Activated CD8-positive, alpha-beta T cell treated with anti-CD3 and anti-CD28 coated beads, Interleukin-2, amount 10 ng/mL, durations not matched to agents 7 days and 5 days (primary cell): ENCODE results near the gene ATXN1. TPM values are rescaled to one million over a fixed set of nuclear protein-coding genes. Genes with fewer than 3 reads are reported as not detected.

Experiments
- ATAC-seq: fragments of 150-1000 bp; cut with Tn5 transposase; one replicate; pipeline ENCODE4 v1.10.0; 2021; ENCODE audit warnings: moderate library complexity
- CTCF ChIA-PET: fragments of 350-600 bp; sonication (Branson Sonifier 250); formaldehyde crosslinking; loops from one replicate; lab custom pipeline; 2021; ENCODE audit warnings: antibody characterized with exemption; lab: Charles Lee
- POLR2A ChIA-PET: fragments of 350-600 bp; sonication (Branson Sonifier 250); formaldehyde crosslinking; loops from one replicate; lab custom pipeline; 2021; ENCODE audit warnings: antibody characterized with exemption; lab: Charles Lee
- DNase-seq: peaks from one replicate; pipeline ENCODE4 v3.0.0-alpha.2; 2020
- H3K27ac Mint-ChIP-seq: one replicate; pipeline ENCODE4 v1.8.0; 2021; ENCODE audit warnings: mild to moderate bottlenecking, mixed read lengths
- H3K27me3 Mint-ChIP-seq: one replicate; pipeline ENCODE4 v1.8.0; 2021; ENCODE audit warnings: low read depth, mixed read lengths
- H3K36me3 Mint-ChIP-seq: one replicate; pipeline ENCODE4 v1.8.0; 2021; ENCODE audit warnings: low read depth, mixed read lengths
- H3K4me1 Mint-ChIP-seq: one replicate; pipeline ENCODE4 v1.8.0; 2021; ENCODE audit warnings: low read depth, mixed read lengths
- H3K4me3 Mint-ChIP-seq: one replicate; pipeline ENCODE4 v1.8.0; 2021; ENCODE audit warnings: mild to moderate bottlenecking, mixed read lengths
- H3K9me3 Mint-ChIP-seq: one replicate; pipeline ENCODE4 v1.8.0; 2022; ENCODE audit warnings: mixed read lengths; ENCODE audit not compliant: insufficient read depth
- total RNA-seq, 2 experiments: library from RNA; stranded (reverse); gene quantifications; one replicate each; pipeline ENCODE4 v1.2.3, GENCODE V29; 2021

The ATXN1 gene
- total RNA-seq, 2 experiments from 2014 or later, result 36.7 to 42.9 TPM

- H3K4me3 Mint-ChIP-seq, result no peak overlapping the region
- ChIA-PET POLR2A (no interaction called here), CTCF (interaction anchor here (0.5 kb wide), 1 partner anchor 29 kb away, joined by 3 read pairs; no protein-coding TSS in a partner anchor)
- H3K36me3 Mint-ChIP-seq, result peaks cover 2% of the 10 kb centered on the region
- no peaks in the 10 kb centered on the region for H3K27me3 Mint-ChIP-seq
- peaks cover 9% of the 10 kb centered on the region for H3K4me1 Mint-ChIP-seq
- H3K9me3 Mint-ChIP-seq, result no peaks in the 10 kb centered on the region
- ATAC-seq (no peak), DNase-seq (no peak)
- no peak overlapping the region for H3K27ac Mint-ChIP-seq
Measured at GRCh38 chr6:16539086-16539931, 222.0 kb downstream of the ATXN1 start.

DNA sequence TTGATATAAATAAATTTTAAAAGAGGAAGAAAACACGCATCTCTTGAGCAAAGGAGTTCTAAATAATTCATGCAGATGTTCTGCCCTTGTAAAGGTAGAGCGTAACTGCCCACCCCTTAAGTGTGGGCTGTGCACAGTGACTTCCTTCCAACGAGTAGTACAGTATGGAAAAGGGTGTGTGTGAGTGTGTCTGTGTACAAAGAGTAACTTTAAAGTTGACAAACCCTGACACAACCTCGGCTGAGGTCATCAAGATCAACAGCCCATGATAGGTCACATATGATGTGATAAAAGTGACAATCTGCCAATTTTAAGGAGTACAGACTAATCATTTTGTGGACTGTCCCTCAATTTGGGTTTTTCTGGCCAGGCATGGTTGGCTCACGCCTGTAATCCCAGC, 225.7 kb downstream of the ATXN1 start:
- no peak overlapping the region for H3K4me3 Mint-ChIP-seq
- H3K4me1 Mint-ChIP-seq, result peaks cover 3% of the 10 kb centered on the region
- peaks cover 8% of the 10 kb centered on the region for H3K36me3 Mint-ChIP-seq
- DNase-seq (no peak), ATAC-seq (no peak)
- CTCF ChIA-PET, result interaction anchor here (1.8 kb wide), 1 partner anchor 24 kb away, joined by 4 read pairs; no protein-coding TSS in a partner anchor
- H3K9me3 Mint-ChIP-seq, result no peaks in the 10 kb centered on the region
- H3K27ac Mint-ChIP-seq, result no peak overlapping the region
- POLR2A ChIA-PET, result no interaction called here
- H3K27me3 Mint-ChIP-seq, result no peaks in the 10 kb centered on the region

GRCh38 chr6:16533721-16534136, 227.5 kb downstream of the ATXN1 start:
- POLR2A ChIA-PET, result interaction anchor here (0.6 kb wide), 1 partner anchor 38 kb away, joined by 3 read pairs; no protein-coding TSS in a partner anchor
- CTCF ChIA-PET, result no interaction called here
- H3K27ac Mint-ChIP-seq, result no peak overlapping the region
- no peaks in the 10 kb centered on the region for H3K27me3 Mint-ChIP-seq
- no peaks in the 10 kb centered on the region for H3K9me3 Mint-ChIP-seq
- DNase-seq (no peak), ATAC-seq (no peak)
- H3K4me3 Mint-ChIP-seq, result no peak overlapping the region
- H3K4me1 Mint-ChIP-seq, result no peaks in the 10 kb centered on the region
- peaks cover 6% of the 10 kb centered on the region for H3K36me3 Mint-ChIP-seq

DNA sequence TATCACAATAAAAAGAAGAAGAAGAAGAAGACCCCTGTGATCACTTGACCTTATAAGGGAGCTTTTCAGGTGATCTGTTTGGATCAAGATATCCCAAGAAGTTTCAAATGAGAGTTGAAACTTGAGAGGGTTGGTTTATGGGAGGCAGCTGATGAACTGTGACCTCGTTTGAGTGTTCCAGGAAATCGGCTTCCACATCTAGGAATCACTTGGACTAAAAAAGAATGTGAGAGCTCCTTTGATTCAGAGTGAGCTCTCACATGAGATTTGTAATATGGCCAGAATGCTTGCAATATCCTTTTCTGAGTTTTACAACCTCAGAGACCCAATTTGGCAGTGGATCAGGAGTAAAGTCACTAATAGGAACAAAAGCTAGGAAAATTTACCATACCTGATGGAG, 228.1 kb downstream of the ATXN1 start:
- DNase-seq, result no peak
- Mint-ChIP-seq H3K36me3 (peaks cover 6% of the 10 kb centered on the region), H3K4me3 (no peak overlapping the region), H3K27me3 (no peaks in the 10 kb centered on the region), H3K4me1 (no peaks in the 10 kb centered on the region), H3K9me3 (no peaks in the 10 kb centered on the region), H3K27ac (no peak overlapping the region)
- CTCF ChIA-PET, result no interaction called here
- no peak for ATAC-seq
- POLR2A ChIA-PET, result no interaction called here

DNA sequence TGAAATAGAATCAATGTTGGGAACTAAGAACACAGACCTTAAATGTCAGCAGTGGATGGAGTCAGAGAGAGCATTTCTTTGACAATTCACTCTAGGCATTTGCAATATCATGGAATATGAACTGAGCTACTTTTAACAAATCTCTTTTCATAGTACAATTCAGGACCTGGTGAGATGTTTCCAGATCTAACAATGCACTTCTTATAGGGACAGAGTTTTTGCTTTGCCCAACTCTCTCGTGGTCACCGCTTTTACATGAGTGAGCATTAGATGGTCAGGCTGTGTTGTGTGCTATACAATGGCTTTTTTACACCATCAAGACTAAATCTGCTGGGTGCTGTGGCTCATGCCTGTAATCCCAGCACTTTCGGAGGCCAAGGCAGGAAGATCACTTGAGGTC, 233.6 kb downstream of the ATXN1 start:
- no peak for ATAC-seq
- Mint-ChIP-seq H3K27me3 (no peaks in the 10 kb centered on the region), H3K4me3 (no peak overlapping the region), H3K4me1 (peaks cover 12% of the 10 kb centered on the region), H3K9me3 (no peaks in the 10 kb centered on the region), H3K36me3 (peaks cover 11% of the 10 kb centered on the region), H3K27ac (no peak overlapping the region)
- CTCF ChIA-PET, result no interaction called here
- POLR2A ChIA-PET, result interaction anchor here (0.7 kb wide), 1 partner anchor 69 kb away, joined by 3 read pairs; no protein-coding TSS in a partner anchor
- no peak for DNase-seq

DNA sequence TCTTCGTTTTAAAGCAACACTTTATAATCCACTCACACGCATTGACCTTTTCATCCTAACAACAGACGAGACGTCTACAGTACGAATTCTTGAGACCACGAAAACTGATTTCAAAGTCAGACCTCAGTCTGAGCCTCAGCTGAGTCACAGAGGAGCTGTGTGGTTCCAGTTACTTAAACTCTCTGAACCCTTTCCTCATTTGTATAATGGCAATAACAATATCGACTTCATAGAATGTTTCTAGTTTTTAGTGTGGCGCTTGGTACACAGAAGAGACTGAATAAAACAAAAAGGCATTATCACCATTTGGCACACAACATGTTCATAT, 236.9 kb downstream of the ATXN1 start:
- ATAC-seq, result peak; percentile 42
- Mint-ChIP-seq H3K4me3 (no peak overlapping the region), H3K4me1 (peaks cover 28% of the 10 kb centered on the region), H3K36me3 (peaks cover 22% of the 10 kb centered on the region), H3K27ac (no peak overlapping the region), H3K9me3 (no peaks in the 10 kb centered on the region), H3K27me3 (no peaks in the 10 kb centered on the region)
- POLR2A ChIA-PET, result no interaction called here
- CTCF ChIA-PET, result interaction anchor here (0.8 to 3.5 kb wide), 3 partner anchors 13 to 237 kb away, joined by 3 to 17 read pairs (median 3); partner anchors contain the start of gene ATXN1
- no peak for DNase-seq

DNA sequence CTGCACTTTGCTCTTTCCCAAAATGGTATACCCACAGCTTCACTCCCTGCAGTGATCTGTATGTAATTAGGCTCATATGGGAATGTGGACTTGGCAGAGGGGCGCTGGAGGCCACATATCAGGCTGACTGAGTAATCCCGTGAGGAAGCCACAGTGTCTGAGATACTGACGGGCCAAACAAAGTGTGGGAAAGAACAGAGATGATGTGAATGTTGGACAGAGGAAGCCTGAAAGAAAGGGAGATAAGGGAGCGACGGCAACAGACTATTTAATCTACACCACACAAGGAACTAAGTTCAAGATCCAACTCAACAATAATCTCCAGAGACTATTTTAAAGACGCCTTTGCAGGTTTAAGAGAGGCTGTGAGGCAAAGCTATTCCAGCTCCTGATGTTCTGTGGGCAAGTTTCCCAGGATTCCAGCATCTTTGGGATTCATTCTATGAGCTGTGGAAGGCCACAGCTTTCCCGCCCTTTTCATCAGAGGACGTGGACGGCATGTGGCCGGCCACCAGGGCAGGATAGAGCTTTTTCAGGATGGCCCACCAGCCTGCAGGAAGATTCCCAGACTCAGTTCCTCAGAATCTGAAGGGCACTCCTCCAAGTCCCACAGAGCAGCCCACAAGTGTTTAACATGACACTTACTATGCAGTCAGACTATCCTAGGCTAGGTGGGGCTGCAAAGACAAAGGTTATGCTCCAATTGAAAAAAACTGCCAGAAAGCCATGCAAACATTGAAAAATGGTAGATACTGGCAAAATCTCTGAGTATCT, 237.5 kb downstream of the ATXN1 start:
- no peak overlapping the region for H3K4me3 Mint-ChIP-seq
- no peaks in the 10 kb centered on the region for H3K9me3 Mint-ChIP-seq
- ATAC-seq (no peak), DNase-seq (no peak)
- H3K27me3 Mint-ChIP-seq, result no peaks in the 10 kb centered on the region
- peaks cover 22% of the 10 kb centered on the region for H3K36me3 Mint-ChIP-seq
- peaks cover 33% of the 10 kb centered on the region for H3K4me1 Mint-ChIP-seq
- CTCF ChIA-PET, result interaction anchor here (0.5 to 3.5 kb wide), 5 partner anchors 10 to 248 kb away, joined by 3 to 17 read pairs (median 3); partner anchors contain the start of gene ATXN1
- POLR2A ChIA-PET, result interaction anchor here (0.6 kb wide), 1 partner anchor 43 kb away, joined by 4 read pairs; no protein-coding TSS in a partner anchor
- H3K27ac Mint-ChIP-seq, result no peak overlapping the region

- DNase-seq, result no peak
- ChIA-PET CTCF (interaction anchor here (1.2 to 3.5 kb wide), 3 partner anchors 9 to 210 kb away, joined by 3 to 17 read pairs (median 4); no protein-coding TSS in a partner anchor), POLR2A (interaction anchor here (0.6 kb wide), 1 partner anchor 42 kb away, joined by 4 read pairs; no protein-coding TSS in a partner anchor)
- ATAC-seq, result no peak
- Mint-ChIP-seq H3K36me3 (peaks cover 22% of the 10 kb centered on the region), H3K4me1 (peaks cover 42% of the 10 kb centered on the region), H3K9me3 (no peaks in the 10 kb centered on the region), H3K27me3 (no peaks in the 10 kb centered on the region), H3K4me3 (no peak overlapping the region), H3K27ac (no peak overlapping the region)
Measured at GRCh38 chr6:16522937-16523336, 238.3 kb downstream of the ATXN1 start.

- H3K9me3 Mint-ChIP-seq, result no peaks in the 10 kb centered on the region
- no peak overlapping the region for H3K27ac Mint-ChIP-seq
- ChIA-PET POLR2A (no interaction called here), CTCF (interaction anchor here (0.9 to 3.5 kb wide), 4 partner anchors 10 to 242 kb away, joined by 3 to 17 read pairs (median 6); no protein-coding TSS in a partner anchor)
- DNase-seq (no peak), ATAC-seq (no peak)
- H3K4me3 Mint-ChIP-seq, result no peak overlapping the region
- H3K36me3 Mint-ChIP-seq, result peaks cover 22% of the 10 kb centered on the region
- no peaks in the 10 kb centered on the region for H3K27me3 Mint-ChIP-seq
- peaks cover 52% of the 10 kb centered on the region for H3K4me1 Mint-ChIP-seq
Measured at GRCh38 chr6:16521528-16521927, 239.7 kb downstream of the ATXN1 start.

DNA sequence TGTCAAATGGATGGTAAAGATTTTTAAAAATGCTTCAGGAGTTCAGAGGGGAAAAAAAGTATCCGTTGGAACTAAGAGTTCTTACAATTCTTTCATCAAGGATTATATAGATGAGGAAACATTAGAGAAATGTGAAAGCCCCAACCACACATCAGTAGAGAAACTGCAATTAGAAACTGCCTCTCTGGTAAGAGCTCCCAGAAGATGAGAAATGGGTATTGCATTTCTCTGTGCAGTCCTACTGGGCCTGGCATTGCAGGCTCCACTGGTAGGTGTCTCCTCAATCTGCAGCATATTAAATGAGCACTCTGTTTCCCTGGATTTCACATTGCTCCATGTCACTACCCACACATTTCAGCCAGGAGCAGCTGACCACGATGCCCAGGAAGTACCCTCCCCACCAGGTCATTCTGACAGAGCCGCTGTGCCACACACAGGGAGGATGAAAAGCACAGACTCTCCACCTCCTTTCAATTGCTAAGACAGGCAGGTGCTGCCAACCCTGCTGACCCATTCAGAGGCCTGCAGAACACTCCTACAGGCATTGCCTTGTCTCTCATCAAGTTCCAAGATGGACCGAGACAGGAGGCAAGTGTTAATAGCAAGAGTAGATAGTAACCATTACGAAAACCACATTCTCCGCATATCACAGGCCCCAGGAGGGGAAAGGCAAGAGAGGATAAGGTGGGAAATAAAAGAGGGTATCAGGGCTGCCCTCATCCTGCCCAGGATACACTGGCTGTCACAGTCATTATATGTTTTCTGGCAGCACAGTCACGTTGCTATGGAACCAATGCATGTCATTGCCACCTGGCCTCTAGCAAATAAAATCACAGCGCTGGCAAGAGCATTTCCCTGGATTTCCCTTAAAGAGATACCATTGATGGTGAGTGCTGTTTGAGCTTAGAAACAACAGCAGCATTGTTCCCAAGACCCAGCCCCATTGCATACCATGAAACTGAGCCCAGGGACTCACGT, 241.7 kb downstream of the ATXN1 start:
- H3K4me1 Mint-ChIP-seq, result peaks cover 54% of the 10 kb centered on the region
- no peak overlapping the region for H3K4me3 Mint-ChIP-seq
- ChIA-PET POLR2A (interaction anchor here (1.1 kb wide), 1 partner anchor 243 kb away, joined by 3 read pairs; no protein-coding TSS in a partner anchor), CTCF (interaction anchor here (2.6 to 10.5 kb wide), 2 partner anchors 244 kb away, joined by 9 to 173 read pairs; partner anchors contain the start of gene ATXN1)
- H3K27me3 Mint-ChIP-seq, result no peaks in the 10 kb centered on the region
- no peaks in the 10 kb centered on the region for H3K9me3 Mint-ChIP-seq
- ATAC-seq, result no peak
- H3K36me3 Mint-ChIP-seq, result peaks cover 22% of the 10 kb centered on the region
- no peak for DNase-seq
- H3K27ac Mint-ChIP-seq, result no peak overlapping the region
